Measurements from ENCODE around the gene OR1L1.
A peak's percentile ranks its signal among the peaks of the same experiment; 100 is the strongest.

OR1L1 gene, protein sequence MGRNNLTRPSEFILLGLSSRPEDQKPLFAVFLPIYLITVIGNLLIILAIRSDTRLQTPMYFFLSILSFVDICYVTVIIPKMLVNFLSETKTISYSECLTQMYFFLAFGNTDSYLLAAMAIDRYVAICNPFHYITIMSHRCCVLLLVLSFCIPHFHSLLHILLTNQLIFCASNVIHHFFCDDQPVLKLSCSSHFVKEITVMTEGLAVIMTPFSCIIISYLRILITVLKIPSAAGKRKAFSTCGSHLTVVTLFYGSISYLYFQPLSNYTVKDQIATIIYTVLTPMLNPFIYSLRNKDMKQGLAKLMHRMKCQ

DNA sequence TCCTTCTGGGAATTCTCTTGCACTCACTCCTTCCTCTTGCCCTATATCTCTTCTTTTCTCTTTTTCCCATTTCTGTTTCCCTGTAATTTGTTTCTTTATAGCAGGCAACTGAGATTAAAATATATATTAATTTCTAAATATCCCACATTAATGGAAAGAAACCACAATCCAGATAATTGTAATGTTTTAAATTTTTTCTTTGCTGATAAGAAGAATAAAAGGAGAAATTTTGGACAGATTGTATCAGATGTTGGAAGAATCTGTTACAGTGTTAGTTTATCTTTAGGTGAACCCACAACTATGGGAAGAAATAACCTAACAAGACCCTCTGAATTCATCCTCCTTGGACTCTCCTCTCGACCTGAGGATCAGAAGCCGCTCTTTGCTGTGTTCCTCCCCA lies at the start of gene OR1L1:
TSS of gene OR1L1 (plus strand) at position 301 of the 400 bp plus-strand sequence. CDS start at position 301, 0 bp downstream.
- DNase-seq, result no peak

DNA sequence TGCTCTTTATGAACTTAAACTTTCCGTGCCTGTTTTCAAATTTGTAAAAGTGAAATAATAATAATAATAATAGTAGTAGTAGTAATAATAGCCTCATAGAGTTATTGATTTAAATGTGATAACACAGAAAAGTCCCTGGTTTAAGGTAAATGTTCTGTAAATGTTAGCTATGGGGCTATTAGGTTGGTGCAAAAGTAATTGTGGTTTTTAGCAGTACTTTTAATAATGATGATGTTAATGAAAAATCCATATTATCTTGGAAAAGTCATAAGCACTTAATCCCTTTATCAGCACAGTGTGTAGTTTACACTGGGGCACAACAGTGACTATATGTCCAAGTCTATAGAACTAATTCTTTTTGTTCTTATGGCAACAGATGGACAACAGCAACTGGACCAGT lies 47.2 kb upstream of the OR1L1 start, which contains the start of gene OR1Q1:
TSS of gene OR1Q1 (plus strand) at position 377 of the 400 bp plus-strand sequence. CDS start at position 377, 0 bp downstream.
- no peak for DNase-seq

DNA sequence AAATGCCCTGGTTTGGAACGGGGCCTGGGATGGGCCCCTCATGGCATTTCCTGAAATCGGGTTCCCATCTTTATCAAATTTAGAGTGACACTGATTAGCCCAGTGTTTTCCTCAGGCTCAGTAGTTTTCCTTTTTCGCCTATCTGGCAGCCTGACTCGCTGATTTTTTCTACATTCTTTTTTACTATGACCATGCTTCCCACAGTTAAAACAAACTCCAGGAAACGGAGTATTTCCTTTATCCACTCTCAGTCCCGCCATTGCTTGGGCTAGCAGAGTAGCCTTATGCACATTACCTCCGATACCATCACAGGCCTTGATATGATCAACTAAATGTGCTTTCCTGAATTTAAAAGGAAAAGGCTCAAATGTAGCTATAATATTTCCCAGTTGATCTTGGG lies 41.5 kb upstream of the OR1L1 start:
- no peak for DNase-seq

DNA sequence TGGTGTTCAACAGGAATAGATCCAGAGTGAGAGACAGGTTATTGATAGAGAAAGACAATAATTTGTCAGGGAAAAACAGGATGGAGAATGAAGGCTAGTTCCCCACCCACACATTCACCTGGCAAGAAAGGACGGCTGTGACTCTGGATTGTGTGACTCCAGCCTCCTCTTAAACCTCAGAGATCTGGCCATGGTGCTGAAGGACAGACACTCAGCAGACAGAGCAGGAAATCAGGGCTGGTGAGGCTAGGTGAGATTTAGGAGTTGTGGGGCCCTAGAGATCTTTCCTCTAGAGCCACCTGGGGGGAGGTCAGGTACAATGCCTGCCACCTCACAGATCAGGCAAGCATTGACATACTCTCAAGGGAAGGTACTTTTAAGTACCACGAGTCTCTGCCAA lies 19.3 kb upstream of the OR1L1 start:
- DNase-seq, result no peak

DNA sequence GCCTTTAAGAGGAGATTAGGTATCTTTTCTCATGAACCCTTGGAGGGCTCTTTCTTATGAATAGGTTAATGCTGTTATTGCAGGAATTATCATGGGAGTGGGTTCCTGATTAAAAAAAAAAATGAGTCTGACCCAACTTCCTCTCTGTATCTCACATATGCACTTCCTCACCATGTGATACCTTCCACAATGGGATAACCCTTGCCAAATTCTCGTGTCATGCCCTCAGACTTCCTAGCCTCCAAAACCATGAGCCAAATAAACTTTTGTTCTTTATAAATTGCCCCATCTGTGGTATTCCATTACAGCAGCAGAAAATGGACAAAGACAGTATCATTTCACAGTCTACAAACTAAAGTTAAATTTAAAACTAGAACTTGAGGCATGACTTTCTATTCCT lies 5.1 kb upstream of the OR1L1 start:
- DNase-seq, result no peak

DNA sequence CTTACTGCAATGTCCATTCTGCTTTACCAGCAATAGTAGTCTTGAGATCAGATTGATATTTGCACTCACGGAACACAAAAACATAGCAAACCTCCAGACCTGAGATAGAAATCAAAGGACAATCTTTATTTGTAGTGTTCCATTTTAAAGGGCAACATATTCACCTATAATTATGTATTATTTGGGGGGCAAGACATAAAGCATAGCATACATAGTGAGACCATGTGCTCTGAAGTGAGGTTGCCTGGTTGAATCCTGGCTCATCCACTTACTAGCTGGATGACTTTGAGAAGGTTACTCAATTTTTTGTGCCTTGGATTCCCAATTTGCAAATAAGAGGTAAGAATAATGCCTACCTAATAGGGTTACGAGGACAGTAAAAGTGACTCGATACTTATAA lies 4.0 kb upstream of the OR1L1 start, which contains the start of gene OR1B1:
TSS of gene OR1B1 (minus strand) at position 101 of the 400 bp plus-strand sequence.
- no peak for DNase-seq

DNA sequence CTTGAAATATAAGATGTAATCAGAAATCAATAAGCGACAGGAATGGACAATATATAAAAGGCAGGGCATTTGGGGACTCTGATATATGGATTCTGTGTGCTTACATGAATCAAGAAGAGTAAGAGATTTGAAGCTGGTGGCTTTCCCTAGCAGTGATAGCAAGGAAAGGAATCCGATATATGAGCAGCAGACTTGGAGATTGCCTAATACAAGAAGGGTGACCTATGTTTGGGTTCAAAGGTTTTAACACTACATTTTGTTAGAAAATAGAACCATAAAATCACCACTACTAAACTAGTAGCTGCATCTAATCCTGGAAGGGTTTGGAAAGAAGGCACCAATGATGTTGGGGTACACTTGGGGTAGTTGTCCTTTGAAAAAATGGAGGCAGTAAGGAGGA lies 11.0 kb downstream of the OR1L1 start:
- no peak for DNase-seq

DNA sequence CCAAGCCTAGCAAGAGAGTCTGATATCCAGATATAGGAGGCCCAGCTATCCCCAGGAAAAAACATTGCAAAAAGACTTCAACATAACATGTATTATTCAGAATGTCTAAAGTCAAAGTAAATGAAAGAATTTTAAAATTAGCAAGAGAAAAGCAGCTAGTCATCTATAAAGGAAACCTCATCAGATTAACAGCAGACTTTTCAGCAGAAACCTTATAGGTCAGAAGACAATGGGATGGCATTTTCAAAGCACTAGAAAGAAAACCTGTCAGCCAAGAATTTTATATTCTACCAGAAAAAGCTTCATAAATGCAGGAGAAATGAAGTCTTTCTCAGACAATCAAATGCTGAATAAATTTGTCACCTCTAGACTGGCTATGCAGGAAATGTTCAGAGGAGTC lies 23.3 kb downstream of the OR1L1 start:
- DNase-seq, result peak; percentile 25

DNA sequence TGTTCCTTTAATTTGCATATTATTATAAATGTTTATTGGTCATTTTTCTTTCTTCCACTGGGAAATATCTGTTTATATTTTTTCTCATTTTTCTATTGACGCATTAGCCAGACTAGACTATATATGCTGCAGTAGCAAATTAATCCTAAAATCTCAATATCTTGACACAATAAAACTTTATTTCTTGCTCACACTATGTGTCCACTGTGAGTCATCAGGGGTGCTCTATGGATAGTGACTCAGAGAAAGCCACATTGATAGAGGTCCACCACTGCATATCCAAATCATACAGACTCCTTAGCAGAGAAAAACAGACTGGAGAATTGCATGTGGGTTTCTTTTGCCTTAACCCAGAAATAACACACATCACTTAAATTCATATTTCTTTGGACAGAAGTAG lies 34.2 kb downstream of the OR1L1 start:
- no peak for DNase-seq

Data from DMS53 (cell line).